Endothelial cell of umbilical vein (primary cell): Measurements from ENCODE around the gene UBE2QL1.

Experiments used
- CTCF ChIP-seq, 2 donors: IDR thresholded peaks; 1 replicate in 1 of 2; 2 replicates in 1 of 2; pipeline ENCODE4 v1.5.1; 2011; ENCODE audit warnings: low read length in 2 of 2, mild to moderate bottlenecking in 2 of 2, moderate library complexity in 2 of 2, control low read depth in 1 of 2, inconsistent platforms in 1 of 2, low read depth in 1 of 2; ENCODE audit not compliant: insufficient read depth in 1 of 2; ENCODE audit errors: extremely low read depth in 1 of 2
- POLR2A ChIP-seq: IDR thresholded peaks from 2 replicates; pipeline ENCODE4 v1.6.1; 2012; ENCODE audit warnings: low read depth, mild to moderate bottlenecking, control low read depth, low read length
- POLR2AphosphoS5 ChIP-seq: IDR thresholded peaks from 2 replicates; pipeline ENCODE4 v1.6.1; 2012; ENCODE audit warnings: low read depth, mild to moderate bottlenecking, control low read depth, low read length, moderate library complexity; ENCODE audit not compliant: insufficient read depth

- TF ChIP-seq POLR2A (no peak), CTCF (IDR thresholded peaks at IDR 0.05; ENCODE audit: extremely low read depth in 1 of 2, insufficient read depth in 1 of 2, low read depth in 1 of 2, low read length in 2 of 2) (no peak), POLR2AphosphoS5 (no peak)
These were observed 22.6 kb downstream of the UBE2QL1 start for GRCh38 chr5:6471252-6471651.
